Measurements from ENCODE around the gene SPNS1. TPM values are rescaled to one million over a fixed set of nuclear protein-coding genes. Genes with fewer than 3 reads are reported as not detected.
"Not testable (repeated sequence)": the region's sequence is repeated elsewhere in the genome, so short reads cannot be mapped to it uniquely, and the experiment has no call there.

The SPNS1 gene, protein sequence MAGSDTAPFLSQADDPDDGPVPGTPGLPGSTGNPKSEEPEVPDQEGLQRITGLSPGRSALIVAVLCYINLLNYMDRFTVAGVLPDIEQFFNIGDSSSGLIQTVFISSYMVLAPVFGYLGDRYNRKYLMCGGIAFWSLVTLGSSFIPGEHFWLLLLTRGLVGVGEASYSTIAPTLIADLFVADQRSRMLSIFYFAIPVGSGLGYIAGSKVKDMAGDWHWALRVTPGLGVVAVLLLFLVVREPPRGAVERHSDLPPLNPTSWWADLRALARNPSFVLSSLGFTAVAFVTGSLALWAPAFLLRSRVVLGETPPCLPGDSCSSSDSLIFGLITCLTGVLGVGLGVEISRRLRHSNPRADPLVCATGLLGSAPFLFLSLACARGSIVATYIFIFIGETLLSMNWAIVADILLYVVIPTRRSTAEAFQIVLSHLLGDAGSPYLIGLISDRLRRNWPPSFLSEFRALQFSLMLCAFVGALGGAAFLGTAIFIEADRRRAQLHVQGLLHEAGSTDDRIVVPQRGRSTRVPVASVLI
- total RNA-seq (2014; rRNA removed; shearing (Covaris generic); ENCODE audit: low replicate concordance) = 9.7 and 19.2 TPM in 2 replicates

GRCh38 chr16:28974437-28975157 is at the start of gene SPNS1:
Gene SPNS1, plus strand, starts transcription at chr16:28974778. Its CDS starts 374 bp downstream, at chr16:28975152.
- Histone ChIP-seq H3K79me2 (ENCODE audit: low read length) (peaks cover 11% of the 10 kb centered on the region; the same call in 1 of the 2 replicates), H3K9me2 (replicated peaks; ENCODE audit: insufficient read depth, low read length) (no peaks in the 10 kb centered on the region), H3K27ac (ENCODE audit: low read length) (peak within 1 kb of the TSS; percentile 48; the same call in 1 of the 2 replicates), H2AFZ (ENCODE audit: low read length) (peak within 1 kb of the TSS; percentile 97), H3K4me2 (ENCODE audit: low read depth, low read length, poor library complexity, severe bottlenecking) (peak within 1 kb of the TSS; percentile 97), H3K4me3 (ENCODE audit: low read length) (peak within 1 kb of the TSS; percentile 95), H3K9ac (ENCODE audit: low read length) (peak within 1 kb of the TSS; percentile 87), H3K4me1 (ENCODE audit: low read length) (peaks cover 19% of the 10 kb centered on the region), H4K20me1 (ENCODE audit: insufficient read depth, low read depth, low read length) (no peaks in the 10 kb centered on the region), H3K9me3 (ENCODE audit: low read length) (no peaks in the 10 kb centered on the region), H3K36me3 (ENCODE audit: insufficient read depth, low read length) (no peaks in the 10 kb centered on the region), H3K27me3 (ENCODE audit: low read length) (no peaks in the 10 kb centered on the region)
- peak; percentile 98 for DNase-seq

- Histone ChIP-seq H3K4me2 (ENCODE audit: low read depth, low read length, poor library complexity, severe bottlenecking) (peak overlapping the region; percentile 86), H3K79me2 (ENCODE audit: low read length) (peaks cover 10% of the 10 kb centered on the region), H2AFZ (ENCODE audit: low read length) (no peak overlapping the region), H3K27me3 (ENCODE audit: low read length) (no peaks in the 10 kb centered on the region), H3K9me3 (ENCODE audit: low read length) (no peaks in the 10 kb centered on the region), H3K4me3 (ENCODE audit: low read length) (peak overlapping the region; percentile 71), H3K9ac (ENCODE audit: low read length) (peak overlapping the region; percentile 94), H3K4me1 (ENCODE audit: low read length) (peaks cover 30% of the 10 kb centered on the region), H3K27ac (ENCODE audit: low read length) (peak overlapping the region; percentile 98), H3K9me2 (replicated peaks; ENCODE audit: insufficient read depth, low read length) (no peaks in the 10 kb centered on the region), H3K36me3 (ENCODE audit: insufficient read depth, low read length) (peaks cover 5% of the 10 kb centered on the region), H4K20me1 (ENCODE audit: insufficient read depth, low read depth, low read length) (no peaks in the 10 kb centered on the region)
- peak; percentile 95 for DNase-seq
Observed at GRCh38 chr16:28925386-28926228, 49.0 kb upstream of the SPNS1 start.

DNA sequence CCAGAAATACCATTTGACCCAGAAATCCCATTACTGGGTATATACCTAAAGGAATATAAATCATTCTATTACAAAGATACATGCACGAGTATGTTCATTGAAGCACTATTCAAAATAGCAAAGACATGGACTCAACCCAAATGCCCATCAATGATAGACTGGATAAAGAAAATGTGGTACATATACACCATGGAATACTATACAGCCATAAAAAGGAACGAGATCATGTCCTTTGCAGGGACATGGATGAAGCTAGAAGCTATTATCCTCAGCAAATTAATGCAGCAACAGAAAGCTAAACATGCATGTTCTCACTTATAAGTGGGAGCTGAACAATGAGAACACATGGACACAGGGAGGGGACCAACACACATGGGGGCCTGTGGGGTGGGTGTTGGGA is 48.3 kb upstream of the SPNS1 start:
- not testable (repeated sequence) for H3K9me3 ChIP-seq (ENCODE audit: low read length); H3K27me3 ChIP-seq (ENCODE audit: low read length); H3K9me2 ChIP-seq (replicated peaks; ENCODE audit: insufficient read depth, low read length); H3K79me2 ChIP-seq (ENCODE audit: low read length); H3K36me3 ChIP-seq (ENCODE audit: insufficient read depth, low read length); H2AFZ ChIP-seq (ENCODE audit: low read length); H4K20me1 ChIP-seq (ENCODE audit: insufficient read depth, low read depth, low read length); DNase-seq
- Histone ChIP-seq H3K9ac (ENCODE audit: low read length) (peak overlapping the region; percentile 94), H3K4me3 (ENCODE audit: low read length) (peak overlapping the region; percentile 71), H3K4me2 (ENCODE audit: low read depth, low read length, poor library complexity, severe bottlenecking) (peak overlapping the region; percentile 86), H3K27ac (ENCODE audit: low read length) (peak overlapping the region; percentile 98), H3K4me1 (ENCODE audit: low read length) (peaks cover 37% of the 10 kb centered on the region)

DNA sequence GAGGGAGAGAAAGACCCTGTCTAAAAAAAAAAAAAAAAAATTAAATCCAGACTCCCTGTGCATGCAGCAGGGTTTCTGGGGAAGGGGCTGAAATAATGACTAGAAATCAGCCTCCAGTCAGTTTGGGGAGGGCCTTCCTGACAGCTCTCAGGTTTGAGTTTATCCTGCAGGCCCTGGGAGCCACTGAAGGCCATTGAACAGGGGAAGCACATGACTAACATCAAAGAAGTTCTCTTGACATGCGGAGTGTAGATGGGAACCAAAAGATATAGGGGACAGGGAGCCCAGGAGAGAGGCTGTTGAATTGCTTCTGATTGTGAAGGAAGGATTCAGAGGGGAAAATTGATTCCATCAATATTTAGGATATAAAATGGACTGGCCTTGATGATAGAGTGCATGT is 46.8 kb upstream of the SPNS1 start:
- Histone ChIP-seq H3K4me3 (ENCODE audit: low read length) (no peak overlapping the region), H3K9me2 (replicated peaks; ENCODE audit: insufficient read depth, low read length) (no peaks in the 10 kb centered on the region), H2AFZ (ENCODE audit: low read length) (no peak overlapping the region), H3K4me2 (ENCODE audit: low read depth, low read length, poor library complexity, severe bottlenecking) (no peak overlapping the region), H3K9ac (ENCODE audit: low read length) (no peak overlapping the region), H3K27me3 (ENCODE audit: low read length) (no peaks in the 10 kb centered on the region), H3K79me2 (ENCODE audit: low read length) (peaks cover 21% of the 10 kb centered on the region), H3K36me3 (ENCODE audit: insufficient read depth, low read length) (peaks cover 5% of the 10 kb centered on the region), H3K9me3 (ENCODE audit: low read length) (no peaks in the 10 kb centered on the region), H3K27ac (ENCODE audit: low read length) (peak overlapping the region; percentile 59; the same call in 1 of the 2 replicates), H4K20me1 (ENCODE audit: insufficient read depth, low read depth, low read length) (no peaks in the 10 kb centered on the region), H3K4me1 (ENCODE audit: low read length) (peaks cover 44% of the 10 kb centered on the region)
- peak; percentile 41 for DNase-seq

GRCh38 chr16:28930203-28930602 is 44.4 kb upstream of the SPNS1 start:
- peaks cover 32% of the 10 kb centered on the region for H3K4me1 ChIP-seq (ENCODE audit: low read length)
- peak overlapping the region; percentile 86 for H3K4me2 ChIP-seq (ENCODE audit: low read depth, low read length, poor library complexity, severe bottlenecking)
- no peak overlapping the region for H3K4me3 ChIP-seq (ENCODE audit: low read length)

GRCh38 chr16:28930652-28931051 is 43.9 kb upstream of the SPNS1 start:
- peak; percentile 93 for DNase-seq
- H3K9me3 ChIP-seq (ENCODE audit: low read length) = no peaks in the 10 kb centered on the region
- no peaks in the 10 kb centered on the region for H3K27me3 ChIP-seq (ENCODE audit: low read length)
- peak overlapping the region; percentile 98 for H3K27ac ChIP-seq (ENCODE audit: low read length)
- H3K4me3 ChIP-seq (ENCODE audit: low read length) = peak overlapping the region; percentile 80
- H3K4me2 ChIP-seq (ENCODE audit: low read depth, low read length, poor library complexity, severe bottlenecking) = peak overlapping the region; percentile 86
- H4K20me1 ChIP-seq (ENCODE audit: insufficient read depth, low read depth, low read length) = no peaks in the 10 kb centered on the region
- no peaks in the 10 kb centered on the region for H3K9me2 ChIP-seq (replicated peaks; ENCODE audit: insufficient read depth, low read length)
- peak overlapping the region; percentile 92 for H3K9ac ChIP-seq (ENCODE audit: low read length)
- peaks cover 32% of the 10 kb centered on the region for H3K4me1 ChIP-seq (ENCODE audit: low read length)
- peaks cover 8% of the 10 kb centered on the region for H3K36me3 ChIP-seq (ENCODE audit: insufficient read depth, low read length)
- no peak overlapping the region for H2AFZ ChIP-seq (ENCODE audit: low read length)
- H3K79me2 ChIP-seq (ENCODE audit: low read length) = peaks cover 26% of the 10 kb centered on the region

More at GRCh38 chr16:28930203-28930602, 44.4 kb upstream of the SPNS1 start:
- Histone ChIP-seq H3K9ac (ENCODE audit: low read length) (peak overlapping the region; percentile 92), H2AFZ (ENCODE audit: low read length) (no peak overlapping the region), H4K20me1 (ENCODE audit: insufficient read depth, low read depth, low read length) (no peaks in the 10 kb centered on the region), H3K36me3 (ENCODE audit: insufficient read depth, low read length) (peaks cover 8% of the 10 kb centered on the region), H3K79me2 (ENCODE audit: low read length) (peaks cover 26% of the 10 kb centered on the region), H3K9me3 (ENCODE audit: low read length) (no peaks in the 10 kb centered on the region), H3K27ac (ENCODE audit: low read length) (peak overlapping the region; percentile 98), H3K27me3 (ENCODE audit: low read length) (no peaks in the 10 kb centered on the region), H3K9me2 (replicated peaks; ENCODE audit: insufficient read depth, low read length) (no peaks in the 10 kb centered on the region)
- no peak for DNase-seq

DNA sequence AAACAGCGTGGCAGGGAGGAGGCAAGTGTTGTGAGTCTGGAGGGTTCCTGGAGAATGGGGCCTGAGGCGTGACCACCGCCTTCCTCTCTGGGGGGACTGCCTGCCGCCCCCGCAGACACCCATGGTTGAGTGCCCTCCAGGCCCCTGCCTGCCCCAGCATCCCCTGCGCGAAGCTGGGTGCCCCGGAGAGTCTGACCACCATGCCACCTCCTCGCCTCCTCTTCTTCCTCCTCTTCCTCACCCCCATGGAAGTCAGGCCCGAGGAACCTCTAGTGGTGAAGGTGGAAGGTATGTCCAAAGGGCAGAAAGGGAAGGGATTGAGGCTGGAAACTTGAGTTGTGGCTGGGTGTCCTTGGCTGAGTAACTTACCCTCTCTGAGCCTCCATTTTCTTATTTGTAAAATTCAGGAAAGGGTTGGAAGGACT is 42.8 kb upstream of the SPNS1 start, which contains the start of gene CD19:
CD19 (plus strand) TSS at position 171 of the 425 bp plus-strand sequence; CDS start at position 201, 30 bp downstream.
- Histone ChIP-seq H3K4me3 (ENCODE audit: low read length) (peak within 1 kb of the TSS; percentile 80), H3K4me2 (ENCODE audit: low read depth, low read length, poor library complexity, severe bottlenecking) (peak within 1 kb of the TSS; percentile 86), H2AFZ (ENCODE audit: low read length) (peak within 1 kb of the TSS; percentile 21; the same call in 1 of the 2 replicates), H3K79me2 (ENCODE audit: low read length) (peaks cover 26% of the 10 kb centered on the region), H3K9me3 (ENCODE audit: low read length) (no peaks in the 10 kb centered on the region), H3K36me3 (ENCODE audit: insufficient read depth, low read length) (peaks cover 12% of the 10 kb centered on the region), H3K9me2 (replicated peaks; ENCODE audit: insufficient read depth, low read length) (no peaks in the 10 kb centered on the region), H3K27me3 (ENCODE audit: low read length) (no peaks in the 10 kb centered on the region), H3K4me1 (ENCODE audit: low read length) (peaks cover 28% of the 10 kb centered on the region), H4K20me1 (ENCODE audit: insufficient read depth, low read depth, low read length) (no peaks in the 10 kb centered on the region), H3K27ac (ENCODE audit: low read length) (peak within 1 kb of the TSS; percentile 98), H3K9ac (ENCODE audit: low read length) (peak within 1 kb of the TSS; percentile 92)
- peak; percentile 74 for DNase-seq
